ENCODE measurements around the gene POLA1.
A peak's percentile ranks its signal among the peaks of the same experiment; 100 is the strongest.

POLA1 gene

DNA sequence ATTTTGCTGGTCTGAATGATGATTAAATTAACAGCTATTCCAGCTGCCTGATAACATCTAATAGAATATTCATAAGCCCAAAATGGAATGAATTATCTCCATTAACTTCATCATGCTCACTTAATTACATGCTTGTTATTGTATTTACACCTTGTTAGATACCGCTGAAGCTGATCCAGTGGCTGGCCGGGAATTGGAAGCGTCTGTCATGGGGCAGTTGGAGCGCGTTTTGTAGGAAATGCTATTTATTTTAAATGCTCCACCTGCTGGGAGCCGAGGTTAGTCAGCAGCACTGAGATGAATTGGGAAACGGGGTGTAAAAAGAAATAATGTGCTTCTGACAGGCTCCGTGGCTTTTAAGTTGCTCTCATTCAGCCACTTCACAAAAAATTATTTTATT is 296.8 kb downstream of the POLA1 start:
- H3K27ac ChIP-seq (ENCODE audit: low read length): no peak overlapping the region
- H3K4me3 ChIP-seq (ENCODE audit: low read length): no peak overlapping the region
- DNase-seq (ENCODE audit: low read depth, low spot score): no peak
- no peaks in the 10 kb centered on the region for H3K27me3 ChIP-seq (ENCODE audit: control insufficient read depth, insufficient read depth, low read length)
- no peaks in the 10 kb centered on the region for H3K36me3 ChIP-seq (ENCODE audit: control insufficient read depth, insufficient read depth, low read length)
- whole genome bisulfite sequencing (ENCODE audit: insufficient coverage, insufficient read length): no CpG with 5 or more reads among the region's 8 CpGs
- H3K4me1 ChIP-seq (ENCODE audit: control insufficient read depth, insufficient read depth, low read length): peaks cover 3% of the 10 kb centered on the region
- H3K9me3 ChIP-seq (ENCODE audit: control insufficient read depth, insufficient read depth, low read length): no peaks in the 10 kb centered on the region

DNA sequence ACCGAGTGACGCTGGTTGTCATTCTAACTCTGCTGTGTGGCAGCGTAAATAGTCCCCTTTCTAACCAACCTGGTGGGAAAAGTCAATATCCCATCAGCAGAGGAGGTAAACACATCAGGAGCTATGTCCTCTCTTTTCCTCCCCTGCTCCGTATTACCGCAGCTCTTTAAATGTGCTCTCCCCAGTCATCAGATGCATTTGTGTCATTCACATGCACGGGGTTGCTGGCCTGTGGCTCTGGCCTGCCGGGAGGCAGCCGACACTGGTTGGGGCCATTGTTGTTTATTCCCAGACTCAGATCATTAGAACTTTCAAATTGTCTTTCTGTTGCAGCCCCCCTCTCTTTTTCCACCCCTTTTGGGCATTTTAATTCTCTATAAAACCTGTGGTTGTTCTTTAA is 300.2 kb downstream of the POLA1 start:
- Histone ChIP-seq H3K36me3 (ENCODE audit: control insufficient read depth, insufficient read depth, low read length) (no peaks in the 10 kb centered on the region), H3K27me3 (ENCODE audit: control insufficient read depth, insufficient read depth, low read length) (no peaks in the 10 kb centered on the region), H3K9me3 (ENCODE audit: control insufficient read depth, insufficient read depth, low read length) (no peaks in the 10 kb centered on the region), H3K4me1 (ENCODE audit: control insufficient read depth, insufficient read depth, low read length) (peaks cover 4% of the 10 kb centered on the region), H3K27ac (ENCODE audit: low read length) (no peak overlapping the region), H3K4me3 (ENCODE audit: low read length) (no peak overlapping the region)
- DNase-seq (ENCODE audit: low read depth, low spot score): no peak
- WGBS (ENCODE audit: insufficient coverage, insufficient read length): no CpG with 5 or more reads among the region's 8 CpGs

DNA sequence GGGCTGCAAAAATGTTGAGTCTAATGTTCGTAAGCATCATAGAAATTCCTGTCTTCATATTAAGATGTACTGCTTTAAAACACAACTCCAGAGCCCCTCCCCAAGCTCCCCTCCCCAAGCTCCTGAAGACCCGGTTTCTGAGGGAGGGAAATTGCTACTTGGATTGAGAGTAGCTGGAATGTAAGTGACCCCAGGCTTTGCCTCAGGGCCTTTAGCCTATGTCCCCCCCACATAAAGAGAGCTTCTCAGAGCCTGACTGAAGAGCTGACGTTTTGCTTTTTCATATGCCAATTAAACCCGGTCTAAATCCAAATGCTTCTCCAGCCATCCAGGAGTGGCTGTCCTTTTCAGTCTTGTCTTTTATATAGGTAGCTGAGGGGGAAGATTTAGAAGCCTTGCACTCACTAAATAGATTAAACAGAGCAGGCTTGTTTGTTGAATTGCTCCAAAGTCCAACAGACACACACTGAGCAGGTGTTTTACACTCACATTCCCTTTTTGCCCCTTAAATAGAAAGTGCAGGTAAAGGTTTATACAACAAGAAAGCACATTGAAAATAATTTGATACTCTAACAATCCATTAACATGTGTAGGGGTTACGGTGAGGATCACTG is 302.5 kb downstream of the POLA1 start:
- Histone ChIP-seq H3K36me3 (ENCODE audit: control insufficient read depth, insufficient read depth, low read length) (no peaks in the 10 kb centered on the region), H3K27ac (ENCODE audit: low read length) (no peak overlapping the region), H3K27me3 (ENCODE audit: control insufficient read depth, insufficient read depth, low read length) (peaks cover under 1% of the 10 kb centered on the region; the same call in 1 of the 2 replicates), H3K4me3 (ENCODE audit: low read length) (no peak overlapping the region), H3K9me3 (ENCODE audit: control insufficient read depth, insufficient read depth, low read length) (no peaks in the 10 kb centered on the region), H3K4me1 (ENCODE audit: control insufficient read depth, insufficient read depth, low read length) (peaks cover 4% of the 10 kb centered on the region)
- WGBS (ENCODE audit: insufficient coverage, insufficient read length): no CpG with 5 or more reads among the region's 5 CpGs
- DNase-seq (ENCODE audit: low read depth, low spot score): no peak

DNA sequence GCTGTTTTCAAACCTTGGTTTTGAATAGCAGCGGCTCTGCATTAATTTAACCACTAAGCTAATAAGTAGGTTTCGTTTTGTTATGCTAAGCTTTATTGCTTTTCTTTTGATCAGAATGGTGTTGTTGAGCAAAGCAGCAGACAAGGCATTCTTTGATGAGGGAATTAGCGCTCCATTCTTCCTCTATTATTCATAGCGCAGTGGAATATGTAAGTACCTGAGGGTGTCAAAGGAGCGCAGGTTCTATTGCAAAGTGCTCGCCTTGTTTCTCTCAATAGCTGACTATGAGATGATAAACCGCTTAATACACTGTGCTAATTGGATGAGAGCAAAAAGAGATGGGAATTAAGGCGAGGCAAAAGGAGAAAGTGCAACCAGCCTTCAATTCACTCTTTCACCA is 305.8 kb downstream of the POLA1 start:
- Histone ChIP-seq H3K4me3 (ENCODE audit: low read length) (no peak overlapping the region), H3K36me3 (ENCODE audit: control insufficient read depth, insufficient read depth, low read length) (no peaks in the 10 kb centered on the region), H3K27ac (ENCODE audit: low read length) (no peak overlapping the region), H3K4me1 (ENCODE audit: control insufficient read depth, insufficient read depth, low read length) (peaks cover 5% of the 10 kb centered on the region), H3K27me3 (ENCODE audit: control insufficient read depth, insufficient read depth, low read length) (peaks cover 20% of the 10 kb centered on the region), H3K9me3 (ENCODE audit: control insufficient read depth, insufficient read depth, low read length) (no peaks in the 10 kb centered on the region)
- WGBS (ENCODE audit: insufficient coverage, insufficient read length): no CpG with 5 or more reads among the region's 8 CpGs
- DNase-seq (ENCODE audit: low read depth, low spot score): no peak

DNA sequence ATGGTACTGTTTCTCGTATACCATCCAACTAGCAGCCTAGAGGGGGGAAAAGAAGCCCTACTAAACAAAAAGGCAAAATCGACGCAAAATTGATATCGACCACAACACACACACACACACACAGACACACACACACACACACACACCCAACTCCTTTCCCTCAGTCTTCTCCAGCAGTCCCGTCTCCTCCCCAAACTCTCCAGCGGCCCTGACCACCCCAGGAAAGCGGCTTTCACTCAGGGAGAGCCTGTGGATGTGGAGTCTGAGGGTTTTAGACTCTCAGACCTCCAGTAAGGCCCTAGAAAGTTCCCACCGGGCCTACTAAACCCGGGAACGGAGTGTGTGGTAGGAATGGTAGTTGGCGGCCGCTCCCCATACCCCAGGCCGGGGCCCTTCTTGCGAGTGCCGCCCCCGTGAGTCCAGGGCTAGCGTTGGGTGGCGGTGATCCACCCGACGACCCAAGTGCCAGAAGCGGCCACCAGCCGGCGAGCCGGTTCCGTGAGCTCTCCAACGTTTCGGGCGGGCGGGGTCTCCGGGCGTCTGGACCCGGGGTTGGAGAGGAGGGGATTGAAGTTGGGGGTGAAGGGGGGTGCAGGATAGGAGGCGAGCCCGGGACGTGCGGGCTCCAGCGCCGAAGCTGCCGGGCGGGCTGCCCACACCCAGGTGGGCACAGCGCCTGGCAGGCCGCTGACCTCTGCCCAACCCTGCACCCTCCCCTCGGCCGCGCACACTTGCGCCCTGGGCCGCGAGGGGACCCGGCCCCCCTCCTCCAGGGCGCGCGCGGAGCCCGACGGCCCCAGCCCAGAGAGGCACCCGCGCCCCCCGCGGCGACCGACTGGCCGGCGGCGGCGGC is 308.3 kb downstream of the POLA1 start:
- H3K27me3 ChIP-seq (ENCODE audit: control insufficient read depth, insufficient read depth, low read length): peaks cover 45% of the 10 kb centered on the region
- no CpG with 5 or more reads among the region's 65 CpGs for WGBS (ENCODE audit: insufficient coverage, insufficient read length)
- H3K27ac ChIP-seq (ENCODE audit: low read length): no peak overlapping the region
- H3K36me3 ChIP-seq (ENCODE audit: control insufficient read depth, insufficient read depth, low read length): no peaks in the 10 kb centered on the region
- H3K4me3 ChIP-seq (ENCODE audit: low read length): peak overlapping the region; percentile 41; the same call in 1 of the 2 replicates
- DNase-seq (ENCODE audit: low read depth, low spot score): no peak
- peaks cover 4% of the 10 kb centered on the region; the same call in 1 of the 2 replicates for H3K4me1 ChIP-seq (ENCODE audit: control insufficient read depth, insufficient read depth, low read length)
- H3K9me3 ChIP-seq (ENCODE audit: control insufficient read depth, insufficient read depth, low read length): no peaks in the 10 kb centered on the region

DNA sequence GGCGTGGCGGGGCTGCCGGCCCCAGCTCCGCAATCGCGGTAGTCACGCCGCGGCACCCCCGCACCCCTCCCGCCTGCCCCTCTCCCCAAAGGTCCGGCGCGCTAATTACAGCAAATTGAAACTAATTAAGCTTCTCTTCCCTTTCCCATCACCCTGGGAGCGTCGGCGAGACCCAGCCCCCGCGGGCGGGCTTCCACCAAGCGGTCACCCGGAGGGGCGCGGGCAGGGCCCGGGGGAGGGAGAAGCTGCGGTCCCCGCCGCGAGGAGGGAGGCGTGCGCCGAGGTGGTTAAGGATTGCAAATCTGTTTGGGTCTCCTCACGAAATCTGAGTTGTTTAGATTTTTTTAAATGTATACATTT is 308.9 kb downstream of the POLA1 start:
- no peaks in the 10 kb centered on the region for H3K9me3 ChIP-seq (ENCODE audit: control insufficient read depth, insufficient read depth, low read length)
- WGBS (ENCODE audit: insufficient coverage, insufficient read length): no CpG with 5 or more reads among the region's 33 CpGs
- peaks cover 4% of the 10 kb centered on the region; the same call in 1 of the 2 replicates for H3K4me1 ChIP-seq (ENCODE audit: control insufficient read depth, insufficient read depth, low read length)
- peaks cover 48% of the 10 kb centered on the region for H3K27me3 ChIP-seq (ENCODE audit: control insufficient read depth, insufficient read depth, low read length)
- peak overlapping the region; percentile 41; the same call in 1 of the 2 replicates for H3K4me3 ChIP-seq (ENCODE audit: low read length)
- no peak for DNase-seq (ENCODE audit: low read depth, low spot score)
- no peaks in the 10 kb centered on the region for H3K36me3 ChIP-seq (ENCODE audit: control insufficient read depth, insufficient read depth, low read length)
- H3K27ac ChIP-seq (ENCODE audit: low read length): no peak overlapping the region

DNA sequence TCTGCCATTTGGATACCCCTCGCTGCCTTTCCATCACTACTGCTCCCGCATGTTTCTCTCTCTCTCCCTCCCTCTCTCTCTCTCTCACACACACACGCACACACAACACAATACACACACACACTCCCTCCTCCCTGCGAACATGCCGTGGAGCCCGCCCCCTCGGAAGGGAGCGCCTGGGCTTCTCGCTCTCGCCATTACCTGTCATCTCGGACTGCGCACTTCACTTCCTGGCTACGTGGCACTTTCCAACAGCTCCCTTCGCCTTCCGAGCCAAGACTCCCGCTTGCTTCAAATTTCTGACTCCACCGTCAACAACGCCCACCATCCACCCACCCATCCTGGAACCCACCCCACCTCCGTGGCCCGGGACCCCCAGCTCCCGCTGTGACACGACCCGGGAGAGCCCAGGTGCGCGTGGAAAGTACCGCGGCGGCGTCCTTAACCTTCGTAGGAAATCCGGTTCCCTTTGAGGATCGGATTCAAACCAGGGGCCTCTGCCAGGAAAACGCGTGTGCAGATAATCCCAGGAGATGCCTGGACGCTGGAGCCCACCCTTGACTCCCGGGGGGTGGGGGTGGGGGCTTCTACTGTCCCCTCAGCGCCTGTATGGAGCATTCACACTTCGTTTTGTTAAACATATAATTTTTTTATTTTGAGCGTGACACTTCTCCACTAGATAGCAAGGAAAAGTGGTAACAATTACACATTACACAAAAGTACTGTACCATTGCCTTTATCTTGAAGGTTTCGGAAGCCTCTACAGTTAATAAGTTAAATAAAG is 309.5 kb downstream of the POLA1 start:
- peaks cover 54% of the 10 kb centered on the region for H3K27me3 ChIP-seq (ENCODE audit: control insufficient read depth, insufficient read depth, low read length)
- no peaks in the 10 kb centered on the region for H3K36me3 ChIP-seq (ENCODE audit: control insufficient read depth, insufficient read depth, low read length)
- no CpG with 5 or more reads among the region's 40 CpGs for WGBS (ENCODE audit: insufficient coverage, insufficient read length)
- H3K4me3 ChIP-seq (ENCODE audit: low read length): peak overlapping the region; percentile 41; the same call in 1 of the 2 replicates
- no peaks in the 10 kb centered on the region for H3K9me3 ChIP-seq (ENCODE audit: control insufficient read depth, insufficient read depth, low read length)
- no peak for DNase-seq (ENCODE audit: low read depth, low spot score)
- peaks cover 4% of the 10 kb centered on the region; the same call in 1 of the 2 replicates for H3K4me1 ChIP-seq (ENCODE audit: control insufficient read depth, insufficient read depth, low read length)
- no peak overlapping the region for H3K27ac ChIP-seq (ENCODE audit: low read length)

DNA sequence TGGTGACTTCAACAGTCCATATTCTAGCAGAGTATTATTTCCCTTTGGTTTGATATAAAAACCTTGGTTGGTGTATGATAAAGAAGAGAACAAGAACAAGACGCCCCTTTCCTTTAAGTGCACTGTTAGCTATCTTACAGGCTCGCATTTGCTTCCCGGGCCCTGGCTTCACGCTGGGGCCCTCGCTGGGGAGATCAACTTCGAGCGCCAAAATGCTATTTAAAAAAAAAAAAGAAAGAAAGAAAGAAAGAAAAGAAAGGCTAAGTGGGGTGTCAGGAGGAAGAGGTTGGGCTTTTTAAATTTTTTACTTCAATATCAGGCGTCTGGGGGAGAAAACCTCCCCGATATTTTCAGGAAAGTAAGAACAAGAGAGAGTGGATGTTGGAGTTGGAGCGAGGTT is 310.3 kb downstream of the POLA1 start:
- no peaks in the 10 kb centered on the region for H3K36me3 ChIP-seq (ENCODE audit: control insufficient read depth, insufficient read depth, low read length)
- peaks cover 4% of the 10 kb centered on the region; the same call in 1 of the 2 replicates for H3K4me1 ChIP-seq (ENCODE audit: control insufficient read depth, insufficient read depth, low read length)
- WGBS (ENCODE audit: insufficient coverage, insufficient read length): no CpG with 5 or more reads among the region's 10 CpGs
- H3K27ac ChIP-seq (ENCODE audit: low read length): no peak overlapping the region
- H3K9me3 ChIP-seq (ENCODE audit: control insufficient read depth, insufficient read depth, low read length): no peaks in the 10 kb centered on the region
- peaks cover 62% of the 10 kb centered on the region for H3K27me3 ChIP-seq (ENCODE audit: control insufficient read depth, insufficient read depth, low read length)
- DNase-seq (ENCODE audit: low read depth, low spot score): no peak
- no peak overlapping the region for H3K4me3 ChIP-seq (ENCODE audit: low read length)

DNA sequence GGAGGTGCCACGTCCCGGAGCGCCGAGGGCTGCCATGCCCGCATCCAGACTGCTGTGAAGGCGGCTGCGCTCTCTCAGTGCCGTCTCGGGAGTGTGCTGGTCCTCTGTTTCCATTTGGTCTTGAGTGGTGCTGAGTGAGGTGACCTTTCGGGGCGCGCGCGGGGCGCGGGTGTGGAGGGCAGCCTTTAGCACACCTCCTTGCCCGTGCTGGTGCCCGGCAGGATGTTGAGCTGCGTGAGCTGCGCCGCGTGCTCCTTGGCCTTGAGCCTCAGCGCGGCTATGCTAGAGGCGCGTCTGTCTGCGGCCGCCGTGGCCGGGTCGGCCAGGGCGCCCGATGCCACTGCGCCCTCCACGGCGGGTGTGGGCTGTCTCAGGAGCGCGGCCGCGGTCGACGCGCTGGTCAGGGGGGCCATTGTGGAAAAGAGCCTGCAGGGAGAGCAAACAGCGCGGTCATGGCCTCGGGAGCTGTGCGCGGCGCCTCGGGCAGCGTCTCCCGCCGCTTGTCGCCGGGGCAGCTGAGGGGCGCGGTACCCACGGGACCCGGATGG is 310.8 kb downstream of the POLA1 start:
- Histone ChIP-seq H3K36me3 (ENCODE audit: control insufficient read depth, insufficient read depth, low read length) (no peaks in the 10 kb centered on the region), H3K9me3 (ENCODE audit: control insufficient read depth, insufficient read depth, low read length) (no peaks in the 10 kb centered on the region), H3K27ac (ENCODE audit: low read length) (no peak overlapping the region), H3K27me3 (ENCODE audit: control insufficient read depth, insufficient read depth, low read length) (peaks cover 67% of the 10 kb centered on the region), H3K4me1 (ENCODE audit: control insufficient read depth, insufficient read depth, low read length) (peaks cover 4% of the 10 kb centered on the region; the same call in 1 of the 2 replicates), H3K4me3 (ENCODE audit: low read length) (peak overlapping the region; percentile 25; the same call in 1 of the 2 replicates)
- DNase-seq (ENCODE audit: low read depth, low spot score): no peak
- WGBS (ENCODE audit: insufficient coverage, insufficient read length): no CpG with 5 or more reads among the region's 59 CpGs

DNA sequence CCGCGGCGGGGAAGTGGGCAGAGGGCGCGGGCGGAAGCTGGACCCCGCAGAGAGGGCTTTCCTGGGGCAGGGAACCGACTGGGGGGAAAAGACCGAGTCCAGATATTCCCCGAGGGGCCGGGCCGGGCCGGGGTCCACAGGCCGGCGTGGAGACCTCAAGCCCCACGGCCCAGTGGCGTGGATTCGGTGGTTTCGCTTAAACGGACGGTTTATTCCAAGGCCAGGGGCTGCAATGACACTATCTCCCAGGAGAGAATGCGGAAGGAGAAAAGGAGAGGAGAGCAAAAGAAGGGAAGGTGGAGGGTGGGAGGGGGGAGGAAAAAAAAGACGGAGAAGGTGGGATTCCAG is 311.3 kb downstream of the POLA1 start:
- H3K36me3 ChIP-seq (ENCODE audit: control insufficient read depth, insufficient read depth, low read length): no peaks in the 10 kb centered on the region
- H3K27me3 ChIP-seq (ENCODE audit: control insufficient read depth, insufficient read depth, low read length): peaks cover 71% of the 10 kb centered on the region
- peaks cover 4% of the 10 kb centered on the region; the same call in 1 of the 2 replicates for H3K4me1 ChIP-seq (ENCODE audit: control insufficient read depth, insufficient read depth, low read length)
- no peak overlapping the region; the same call in 1 of the 2 replicates for H3K4me3 ChIP-seq (ENCODE audit: low read length)
- DNase-seq (ENCODE audit: low read depth, low spot score): no peak
- WGBS (ENCODE audit: insufficient coverage, insufficient read length): no CpG with 5 or more reads among the region's 23 CpGs
- H3K27ac ChIP-seq (ENCODE audit: low read length): no peak overlapping the region
- no peaks in the 10 kb centered on the region for H3K9me3 ChIP-seq (ENCODE audit: control insufficient read depth, insufficient read depth, low read length)
